Mesendoderm (in vitro differentiated cells): ENCODE measurements around the gene JAKMIP1.

Experiments
- DNase-seq: peaks from one replicate; pipeline ENCODE4 v3.0.0; 2013
- H2AK5ac ChIP-seq: 2 replicates; pipeline ENCODE4 v1.6.1; 2013; ENCODE audit warnings: low read length, inconsistent platforms
- H2BK120ac ChIP-seq: 2 replicates; pipeline ENCODE4 v1.6.1; 2013; ENCODE audit warnings: low read depth, mild to moderate bottlenecking, low read length, moderate library complexity, mixed read lengths
- H2BK15ac ChIP-seq: replicated peaks from 2 replicates; pipeline ENCODE4 v1.6.1; 2013; ENCODE audit warnings: low read depth, mild to moderate bottlenecking, moderate library complexity
- H2BK5ac ChIP-seq: 2 replicates; pipeline ENCODE4 v1.6.1; 2013; ENCODE audit warnings: low read length, inconsistent platforms
- H3K18ac ChIP-seq: 2 replicates; pipeline ENCODE4 v1.6.1; 2013; ENCODE audit warnings: mild to moderate bottlenecking, low read length, mixed read lengths
- H3K23ac ChIP-seq: one replicate; pipeline ENCODE4 v1.6.1; 2013; ENCODE audit warnings: low read length
- H3K27ac ChIP-seq: 2 replicates; pipeline ENCODE4 v1.5.1; 2013; ENCODE audit warnings: low read depth, mild to moderate bottlenecking, inconsistent platforms, low read length, moderate library complexity
- H3K27me3 ChIP-seq: 2 replicates; pipeline ENCODE4 v1.6.1; 2013; ENCODE audit warnings: low read length, control low read depth, mild to moderate bottlenecking, inconsistent platforms; ENCODE audit not compliant: insufficient read depth, poor library complexity
- H3K36me3 ChIP-seq: 2 replicates; pipeline ENCODE4 v1.6.1; 2013; ENCODE audit warnings: low read length, inconsistent platforms; ENCODE audit not compliant: control insufficient read depth, insufficient read depth
- H3K4ac ChIP-seq: one replicate; pipeline ENCODE4 v1.6.1; 2013; ENCODE audit warnings: low read depth, mild to moderate bottlenecking, low read length, moderate library complexity
- H3K4me1 ChIP-seq: 2 replicates; pipeline ENCODE4 v1.6.1; 2013; ENCODE audit warnings: low read depth, low read length, inconsistent platforms; ENCODE audit not compliant: control insufficient read depth
- H3K4me2 ChIP-seq: 2 replicates; pipeline ENCODE4 v1.6.1; 2013; ENCODE audit warnings: low read length
- H3K4me3 ChIP-seq: 2 replicates; pipeline ENCODE4 v1.5.1; 2013; ENCODE audit warnings: mild to moderate bottlenecking, low read length
- H3K56ac ChIP-seq: one replicate; pipeline ENCODE4 v1.6.1; 2013; ENCODE audit warnings: low read length
- H3K79me1 ChIP-seq: 2 replicates; pipeline ENCODE4 v1.6.1; 2013; ENCODE audit warnings: low read length, inconsistent platforms
- H3K79me2 ChIP-seq: 2 replicates; pipeline ENCODE4 v1.6.1; 2013; ENCODE audit warnings: mild to moderate bottlenecking, low read length; ENCODE audit not compliant: control insufficient read depth, insufficient read depth
- H3K9ac ChIP-seq: 2 replicates; pipeline ENCODE4 v1.6.1; 2013; ENCODE audit warnings: low read length, inconsistent platforms
- H4K5ac ChIP-seq: one replicate; pipeline ENCODE4 v1.6.1; 2013; ENCODE audit warnings: low read length
- H4K8ac ChIP-seq: one replicate; pipeline ENCODE4 v1.6.1; 2013; ENCODE audit warnings: low read depth, mild to moderate bottlenecking, control low read depth, low read length, moderate library complexity
- WGBS: extraction: QIAGEN DNeasy Blood & Tissue Kit; methylation state at CpG from one replicate; pipeline ENCODE4 v1.1.7; 2013; ENCODE audit warnings: low lambda C conversion rate, missing lambda C conversion rate; ENCODE audit not compliant: insufficient coverage; ENCODE audit errors: extremely low coverage; 5-methylcytosine and 5-hydroxymethylcytosine counted together

The JAKMIP1 gene

GRCh38 chr4:6030679-6031078, 169.7 kb downstream of the JAKMIP1 start:
- H4K5ac ChIP-seq: no peak overlapping the region
- no peak overlapping the region for H3K23ac ChIP-seq
- no CpG with 5 or more reads among the region's 7 CpGs for WGBS
- no peak overlapping the region for H2AK5ac ChIP-seq
- no peaks in the 10 kb centered on the region for H3K79me2 ChIP-seq
- H3K4me1 ChIP-seq: no peaks in the 10 kb centered on the region
- no peak overlapping the region for H4K8ac ChIP-seq
- no peak overlapping the region for H2BK15ac ChIP-seq
- no peak overlapping the region for H3K18ac ChIP-seq
- no peak for DNase-seq
- H3K27ac ChIP-seq: no peak overlapping the region
- no peak overlapping the region for H3K56ac ChIP-seq
- no peak overlapping the region for H3K4me2 ChIP-seq
- H2BK120ac ChIP-seq: no peak overlapping the region
- no peak overlapping the region for H3K9ac ChIP-seq
- H3K79me1 ChIP-seq: no peaks in the 10 kb centered on the region
- no peak overlapping the region for H3K4me3 ChIP-seq
- H2BK5ac ChIP-seq: no peak overlapping the region
- H3K27me3 ChIP-seq: no peaks in the 10 kb centered on the region
- H3K36me3 ChIP-seq: no peaks in the 10 kb centered on the region
- H3K4ac ChIP-seq: no peak overlapping the region

GRCh38 chr4:6029254-6029653, 171.1 kb downstream of the JAKMIP1 start:
- Histone ChIP-seq H2BK5ac (no peak overlapping the region), H2BK15ac (no peak overlapping the region), H3K27ac (no peak overlapping the region), H2AK5ac (no peak overlapping the region), H3K79me2 (no peaks in the 10 kb centered on the region), H4K5ac (no peak overlapping the region), H3K4me1 (no peaks in the 10 kb centered on the region), H3K36me3 (no peaks in the 10 kb centered on the region), H3K79me1 (no peaks in the 10 kb centered on the region), H3K56ac (no peak overlapping the region), H3K27me3 (no peaks in the 10 kb centered on the region), H3K4ac (no peak overlapping the region), H2BK120ac (no peak overlapping the region), H3K4me2 (no peak overlapping the region), H3K9ac (no peak overlapping the region), H4K8ac (no peak overlapping the region), H3K23ac (no peak overlapping the region), H3K4me3 (no peak overlapping the region), H3K18ac (no peak overlapping the region)
- no CpG with 5 or more reads among the region's 6 CpGs for WGBS
- DNase-seq: peak; percentile 76

- Histone ChIP-seq H3K9ac (no peak overlapping the region), H3K27ac (no peak overlapping the region), H3K36me3 (no peaks in the 10 kb centered on the region), H2BK120ac (no peak overlapping the region), H3K79me2 (no peaks in the 10 kb centered on the region), H3K4me3 (no peak overlapping the region), H3K4me1 (no peaks in the 10 kb centered on the region), H3K18ac (no peak overlapping the region), H2AK5ac (no peak overlapping the region), H3K4ac (no peak overlapping the region), H3K56ac (no peak overlapping the region), H4K8ac (no peak overlapping the region), H3K79me1 (no peaks in the 10 kb centered on the region), H3K4me2 (no peak overlapping the region), H3K23ac (no peak overlapping the region), H2BK15ac (no peak overlapping the region), H2BK5ac (no peak overlapping the region), H4K5ac (no peak overlapping the region), H3K27me3 (no peaks in the 10 kb centered on the region)
- no CpG with 5 or more reads among the region's 10 CpGs for WGBS
- no peak for DNase-seq
Measured at GRCh38 chr4:6028168-6028567, 172.2 kb downstream of the JAKMIP1 start.

- no peaks in the 10 kb centered on the region for H3K27me3 ChIP-seq
- H3K79me2 ChIP-seq: no peaks in the 10 kb centered on the region
- H3K4me1 ChIP-seq: no peaks in the 10 kb centered on the region
- no peak overlapping the region for H4K5ac ChIP-seq
- H3K79me1 ChIP-seq: no peaks in the 10 kb centered on the region
- no peak overlapping the region for H4K8ac ChIP-seq
- H3K23ac ChIP-seq: no peak overlapping the region
- H3K27ac ChIP-seq: no peak overlapping the region
- H2AK5ac ChIP-seq: no peak overlapping the region
- H3K18ac ChIP-seq: no peak overlapping the region
- no peak overlapping the region for H3K4ac ChIP-seq
- H3K56ac ChIP-seq: no peak overlapping the region
- no peak overlapping the region for H2BK120ac ChIP-seq
- H3K9ac ChIP-seq: no peak overlapping the region
- no peaks in the 10 kb centered on the region for H3K36me3 ChIP-seq
- H2BK5ac ChIP-seq: no peak overlapping the region
- H3K4me3 ChIP-seq: no peak overlapping the region
- no peak for DNase-seq
- no peak overlapping the region for H3K4me2 ChIP-seq
- WGBS: no CpG with 5 or more reads among the region's 9 CpGs
- H2BK15ac ChIP-seq: no peak overlapping the region
Measured at GRCh38 chr4:6027392-6027791, 173.0 kb downstream of the JAKMIP1 start.

GRCh38 chr4:6024313-6024960, 175.9 kb downstream of the JAKMIP1 start:
- H3K4me3 ChIP-seq: no peak overlapping the region

GRCh38 chr4:6023731-6024130, 176.6 kb downstream of the JAKMIP1 start:
- no peaks in the 10 kb centered on the region for H3K36me3 ChIP-seq
- H3K4ac ChIP-seq: no peak overlapping the region
- no CpG with 5 or more reads among the region's 10 CpGs for WGBS
- no peak overlapping the region for H2AK5ac ChIP-seq
- no peak overlapping the region for H3K9ac ChIP-seq
- H3K79me2 ChIP-seq: no peaks in the 10 kb centered on the region
- H3K4me1 ChIP-seq: peaks cover 1% of the 10 kb centered on the region
- no peak overlapping the region for H4K8ac ChIP-seq
- no peak overlapping the region for H4K5ac ChIP-seq
- H3K4me3 ChIP-seq: no peak overlapping the region
- H3K56ac ChIP-seq: no peak overlapping the region
- no peaks in the 10 kb centered on the region for H3K27me3 ChIP-seq
- no peak overlapping the region for H3K4me2 ChIP-seq
- no peak overlapping the region for H2BK5ac ChIP-seq
- no peak overlapping the region for H3K27ac ChIP-seq
- no peak for DNase-seq
- H3K23ac ChIP-seq: no peak overlapping the region
- H3K79me1 ChIP-seq: no peaks in the 10 kb centered on the region
- no peak overlapping the region for H3K18ac ChIP-seq
- no peak overlapping the region for H2BK15ac ChIP-seq
- no peak overlapping the region for H2BK120ac ChIP-seq

More at GRCh38 chr4:6024313-6024960, 175.9 kb downstream of the JAKMIP1 start:
- no peak overlapping the region for H3K9ac ChIP-seq
- H3K56ac ChIP-seq: no peak overlapping the region
- DNase-seq: no peak
- H4K8ac ChIP-seq: no peak overlapping the region
- no peak overlapping the region for H2BK5ac ChIP-seq
- no peaks in the 10 kb centered on the region for H3K79me2 ChIP-seq
- no peaks in the 10 kb centered on the region for H3K36me3 ChIP-seq
- H4K5ac ChIP-seq: no peak overlapping the region
- H3K79me1 ChIP-seq: no peaks in the 10 kb centered on the region
- H3K18ac ChIP-seq: no peak overlapping the region
- no peaks in the 10 kb centered on the region for H3K27me3 ChIP-seq
- no peak overlapping the region for H3K27ac ChIP-seq
- no peak overlapping the region for H2AK5ac ChIP-seq
- peaks cover 1% of the 10 kb centered on the region for H3K4me1 ChIP-seq
- WGBS: no CpG with 5 or more reads among the region's 20 CpGs
- no peak overlapping the region for H3K23ac ChIP-seq
- no peak overlapping the region for H2BK15ac ChIP-seq
- no peak overlapping the region for H2BK120ac ChIP-seq
- H3K4ac ChIP-seq: no peak overlapping the region
- no peak overlapping the region for H3K4me2 ChIP-seq
